ENCODE results near the gene SZT2.

The SZT2 gene

DNA sequence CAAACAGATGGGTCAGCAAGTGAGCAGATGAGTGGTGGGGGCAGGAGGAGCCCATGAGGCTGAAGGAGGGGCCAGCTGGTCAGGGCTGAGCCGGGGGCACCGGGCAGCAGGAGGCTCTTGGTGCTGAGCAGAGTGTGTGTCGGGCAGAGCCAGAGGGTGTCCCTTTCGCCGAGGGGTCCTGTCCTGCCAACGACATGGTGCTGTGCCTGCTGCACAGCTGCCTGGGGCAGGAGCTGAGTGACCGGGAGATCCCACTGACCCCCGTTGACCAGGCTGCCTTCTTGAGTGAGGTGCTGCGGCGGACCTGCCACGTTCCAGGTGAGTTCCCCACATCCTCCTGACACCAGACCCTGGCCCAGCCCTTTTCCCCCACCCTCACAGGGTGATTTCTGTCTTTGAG is 36.5 kb downstream of the SZT2 start:
- DNase-seq = no peak

DNA sequence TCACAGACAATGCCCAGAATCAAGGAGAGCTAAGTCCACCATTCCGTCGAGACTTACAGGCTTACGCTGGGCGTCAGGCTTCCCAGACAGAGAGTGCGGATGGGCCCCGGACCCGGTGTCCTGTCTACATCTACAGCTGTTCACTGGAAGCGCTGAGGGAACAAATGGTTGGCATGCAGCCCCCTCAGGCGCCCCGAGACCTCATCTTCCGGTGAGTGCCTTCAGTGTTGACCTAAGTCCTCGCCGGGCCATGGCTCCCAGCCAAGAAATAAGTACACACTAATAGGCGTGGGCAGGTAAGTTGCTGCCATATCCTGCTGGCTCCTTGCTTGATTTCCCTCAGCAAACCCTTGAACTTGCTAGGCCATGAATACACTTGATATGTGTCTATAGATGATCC is 37.8 kb downstream of the SZT2 start:
- DNase-seq = peak; percentile 94

DNA sequence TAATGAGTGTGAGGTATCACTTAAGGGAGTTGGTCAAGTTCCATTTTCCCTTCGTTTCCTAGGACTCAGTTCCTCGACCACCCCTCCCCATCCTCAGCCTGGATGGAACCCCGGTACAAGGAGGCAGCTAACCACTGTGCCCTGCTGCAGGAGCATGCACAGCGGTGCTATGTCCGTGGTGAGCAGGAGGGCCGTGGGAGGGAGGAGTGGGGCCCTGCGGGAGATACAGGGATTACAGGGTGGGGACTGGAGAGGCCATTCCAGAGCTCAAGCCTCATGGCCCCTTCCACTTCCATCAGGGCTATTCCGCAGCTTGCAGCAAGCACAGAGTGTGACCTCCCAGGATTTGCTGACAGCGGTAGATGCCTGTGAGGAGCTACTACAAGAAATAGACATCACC is 38.2 kb downstream of the SZT2 start:
- DNase-seq = no peak

DNA sequence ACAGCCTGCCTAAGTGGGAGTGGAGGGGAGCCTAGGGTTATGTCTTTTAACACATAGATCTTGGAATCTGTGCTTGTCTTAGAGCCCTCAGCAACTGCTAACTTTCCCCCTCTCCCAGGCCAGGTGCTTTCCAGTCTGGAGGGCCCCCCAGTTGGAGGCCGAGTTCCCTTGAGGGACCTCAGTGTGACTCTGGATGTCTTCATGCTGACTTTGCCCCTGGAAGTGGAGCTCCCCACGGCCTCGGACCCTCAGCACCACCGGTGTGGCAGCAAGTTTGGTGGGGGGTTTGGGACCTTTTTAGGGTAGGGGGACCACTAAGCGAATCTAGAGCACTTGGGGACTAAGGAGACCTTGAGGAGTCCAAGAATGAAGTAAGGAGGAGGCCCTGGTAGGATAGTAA is 41.1 kb downstream of the SZT2 start:
- DNase-seq = no peak

DNA sequence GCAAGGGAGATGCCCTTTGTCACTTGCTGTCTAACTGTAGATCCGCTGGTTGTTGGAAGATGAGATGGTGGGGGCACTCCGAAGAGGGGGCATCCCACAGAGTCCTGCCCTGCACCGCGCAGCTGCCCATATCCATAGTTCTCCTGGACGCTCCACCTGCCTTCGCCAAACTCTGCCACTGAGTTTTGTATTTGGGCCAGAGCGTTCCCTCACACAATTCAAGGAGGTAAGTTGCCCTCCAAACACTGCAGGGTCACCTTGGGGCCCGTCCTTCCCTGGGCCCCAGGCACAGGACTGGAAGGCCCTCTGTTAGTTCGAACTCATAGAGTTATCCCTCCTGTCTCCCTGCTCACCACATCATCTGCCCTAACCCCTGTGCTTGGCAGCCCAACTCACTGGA is 42.0 kb downstream of the SZT2 start:
- DNase-seq = no peak

DNA sequence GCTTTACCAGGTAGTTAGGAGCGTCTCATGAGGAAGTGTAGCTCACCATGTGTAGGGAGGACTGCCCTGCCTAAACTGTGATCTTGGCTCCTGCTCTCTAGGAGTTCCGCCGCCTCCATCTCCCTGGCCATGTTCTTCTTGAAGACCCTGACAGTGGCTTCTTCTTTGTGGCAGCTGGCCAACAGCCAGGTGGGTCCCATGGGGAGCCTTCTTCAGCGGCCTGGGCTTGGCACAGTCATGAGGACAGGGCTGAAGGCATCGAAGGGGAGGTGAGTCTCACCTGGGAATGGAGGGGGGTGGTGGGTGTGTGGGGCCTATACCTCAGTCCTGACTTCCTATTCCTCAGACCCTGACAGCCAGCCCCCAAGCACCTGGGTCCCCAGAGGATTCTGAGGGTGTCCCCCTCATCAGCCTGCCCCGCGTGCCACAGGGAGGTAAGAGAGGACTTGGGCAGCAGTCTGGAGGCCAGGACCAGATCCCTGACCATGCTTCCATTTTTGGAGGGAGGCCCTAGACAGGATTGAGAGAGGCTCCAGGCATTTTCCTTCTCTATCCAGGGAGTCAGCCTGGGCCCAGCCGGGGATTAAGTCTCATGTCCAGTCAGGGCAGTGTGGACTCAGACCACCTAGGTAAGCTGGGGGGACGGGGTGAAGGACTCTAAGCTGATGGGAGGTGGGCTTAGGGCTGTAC is 42.6 kb downstream of the SZT2 start:
- no peak for DNase-seq

DNA sequence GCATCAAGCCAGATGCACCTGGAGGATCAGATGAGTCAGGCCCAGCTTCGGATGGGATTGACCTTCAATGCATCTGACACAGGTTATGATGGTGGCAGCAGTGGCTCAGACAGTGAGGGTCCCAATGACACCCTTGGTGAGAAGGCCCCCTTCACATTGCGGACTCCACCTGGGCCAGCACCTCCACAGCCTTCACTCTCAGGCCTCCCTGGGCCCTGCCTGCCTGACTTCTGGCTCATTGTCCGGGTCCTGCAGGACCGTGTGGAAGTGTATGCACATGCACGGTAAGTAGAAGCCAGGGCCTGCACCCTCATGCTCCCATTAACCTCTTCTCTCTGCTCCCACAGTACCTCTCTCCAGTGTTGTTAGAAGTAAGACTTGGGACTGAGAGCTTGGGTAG is 43.2 kb downstream of the SZT2 start:
- no peak for DNase-seq

DNA sequence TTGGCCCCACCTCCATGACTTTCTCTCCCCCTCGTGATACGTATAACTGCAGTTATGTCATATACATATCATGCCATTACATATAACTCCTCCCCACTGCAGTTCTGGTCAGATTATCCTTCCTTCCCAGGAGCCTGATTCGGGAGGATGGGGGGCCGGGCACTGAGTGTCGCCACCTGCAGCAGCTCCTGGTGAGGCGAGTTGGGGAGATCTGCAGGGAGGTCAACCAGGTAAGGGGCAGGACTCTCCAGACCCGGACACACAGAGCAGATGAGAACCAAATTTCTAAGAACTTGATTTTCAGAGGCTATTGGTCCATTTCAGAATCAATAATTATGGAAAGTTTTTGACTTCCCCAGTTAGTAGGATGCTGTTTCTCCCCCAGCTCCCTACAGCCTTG is 44.6 kb downstream of the SZT2 start:
- no peak for DNase-seq

DNA sequence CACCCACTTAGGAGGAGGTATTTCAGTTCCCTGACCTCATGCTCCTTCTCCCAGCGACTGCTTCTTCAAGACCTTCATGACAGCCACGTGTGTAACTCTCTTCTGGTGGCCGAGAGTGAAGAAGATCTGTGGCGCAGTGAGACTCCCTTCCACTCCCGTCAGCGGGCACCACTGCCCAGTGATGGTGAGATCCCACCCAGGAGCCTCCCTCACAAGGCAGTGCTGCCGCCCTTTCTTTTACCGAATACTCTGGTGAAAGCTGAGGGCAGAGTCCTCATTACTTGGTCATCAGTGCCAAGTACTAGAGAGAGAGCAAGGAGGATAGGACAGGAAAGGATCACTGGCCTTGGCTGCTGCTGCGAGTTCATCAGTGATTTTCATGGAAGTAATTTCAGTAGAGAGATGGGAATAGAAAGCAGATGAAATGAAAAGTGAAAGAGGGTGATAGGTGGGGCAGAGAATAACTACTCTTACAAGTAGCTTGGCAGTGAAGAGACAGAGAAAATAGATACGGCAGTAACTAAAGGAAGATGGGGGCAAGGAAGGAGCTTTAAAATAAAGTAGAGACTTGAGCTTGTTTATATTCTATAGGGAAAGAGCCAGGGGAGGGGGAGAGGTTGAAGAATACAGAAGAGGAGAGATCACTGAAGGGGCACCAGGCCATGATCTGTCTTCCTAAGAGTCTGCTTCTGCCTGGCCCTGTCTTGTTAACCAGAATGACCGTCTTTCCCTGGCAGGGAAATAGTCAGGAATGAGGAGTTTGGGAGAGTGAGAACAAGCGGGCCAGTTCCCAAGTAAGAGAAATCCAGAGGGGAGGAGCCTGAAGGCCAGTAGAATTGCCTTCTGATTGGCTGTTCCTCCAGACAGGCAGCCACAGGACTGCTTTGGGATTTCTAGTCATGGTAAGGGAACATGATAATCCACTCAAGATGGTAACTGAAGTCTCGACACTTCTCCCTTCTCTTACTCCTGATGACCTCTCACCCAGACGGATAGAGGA is 45.7 kb downstream of the SZT2 start:
- no peak for DNase-seq

DNA sequence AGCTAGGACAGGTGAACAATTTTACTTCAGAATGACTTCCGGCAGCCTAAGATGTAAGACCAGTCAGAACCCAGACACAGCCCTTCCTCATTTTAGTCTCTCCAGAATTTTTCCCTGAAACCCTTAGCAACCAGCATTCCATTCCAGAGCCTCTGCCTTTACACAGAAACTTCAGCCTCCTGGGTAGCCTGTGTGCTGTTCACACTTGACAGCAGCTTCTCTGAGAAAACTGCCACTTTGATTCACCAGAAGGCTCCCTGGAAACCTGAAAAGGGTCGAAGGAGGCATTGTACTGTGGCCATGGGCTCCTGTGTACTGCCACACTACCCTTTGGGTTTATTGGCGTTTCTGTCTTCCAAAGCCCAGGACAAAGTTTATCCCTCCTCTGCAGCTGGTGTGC is 46.7 kb downstream of the SZT2 start:
- DNase-seq = no peak

DNA sequence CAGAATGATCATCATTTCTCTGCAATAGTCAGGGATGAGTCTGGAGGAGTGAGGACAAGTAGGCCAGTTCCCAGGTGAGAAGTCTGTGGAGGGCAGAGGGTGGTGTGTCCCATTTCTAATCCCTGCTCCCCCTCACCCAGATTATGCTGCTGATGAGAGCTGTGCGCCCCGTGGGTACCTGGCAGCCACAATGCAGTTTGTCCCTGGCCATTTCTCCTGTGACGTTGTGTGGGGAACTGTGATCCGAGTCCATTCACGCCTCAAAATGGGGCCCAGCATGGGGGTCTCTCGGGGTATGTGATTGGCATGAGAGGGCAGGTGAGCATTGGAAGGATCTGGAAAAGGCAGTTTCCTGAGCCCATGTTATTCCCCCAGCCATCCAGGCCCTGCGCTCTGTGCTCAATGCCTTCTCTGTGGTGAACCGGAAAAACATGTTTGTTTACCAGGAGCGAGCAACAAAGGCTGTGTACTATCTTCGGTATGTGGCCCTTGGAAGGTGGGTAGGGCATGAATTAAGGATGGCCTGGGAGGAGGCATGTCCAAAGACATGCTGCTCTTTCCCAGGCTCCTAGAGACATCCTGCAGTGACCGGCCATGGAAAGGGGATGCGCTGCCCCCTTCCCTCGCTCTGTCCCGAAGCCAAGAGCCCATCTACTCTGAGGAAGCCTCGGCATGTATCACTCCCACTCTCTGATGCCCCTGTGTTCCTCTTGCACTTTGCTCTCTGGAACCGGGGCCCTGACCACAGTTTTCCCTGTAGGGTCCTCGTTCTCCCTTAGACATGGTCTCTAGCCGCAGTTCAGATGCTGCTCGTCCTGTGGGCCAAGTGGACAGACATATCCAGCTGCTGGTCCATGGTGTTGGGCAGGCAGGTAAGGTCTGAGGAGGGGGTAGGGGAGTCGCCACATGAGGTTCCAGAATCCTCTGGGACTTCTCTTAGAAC is 47.6 kb downstream of the SZT2 start:
- no peak for DNase-seq

DNA sequence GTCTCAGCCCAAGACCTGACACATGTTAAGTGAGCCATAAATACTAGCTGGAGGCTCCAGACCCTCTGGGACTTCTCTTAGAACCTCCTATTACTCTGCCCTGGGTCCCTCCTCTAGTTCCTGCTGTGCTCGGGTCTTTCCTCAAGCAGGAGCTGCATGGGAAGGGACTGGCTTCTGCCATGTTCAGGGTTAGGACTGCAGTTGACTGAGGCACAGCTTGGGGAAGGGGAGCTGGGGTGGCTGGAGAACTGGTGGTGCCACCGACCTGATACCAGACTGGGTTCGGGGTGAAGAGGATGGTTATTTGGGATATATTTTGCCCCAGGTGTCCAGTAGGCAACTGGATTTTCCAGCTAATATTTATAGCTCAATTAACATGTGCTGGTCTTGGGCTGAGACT is 48.3 kb downstream of the SZT2 start:
- no peak for DNase-seq

DNA sequence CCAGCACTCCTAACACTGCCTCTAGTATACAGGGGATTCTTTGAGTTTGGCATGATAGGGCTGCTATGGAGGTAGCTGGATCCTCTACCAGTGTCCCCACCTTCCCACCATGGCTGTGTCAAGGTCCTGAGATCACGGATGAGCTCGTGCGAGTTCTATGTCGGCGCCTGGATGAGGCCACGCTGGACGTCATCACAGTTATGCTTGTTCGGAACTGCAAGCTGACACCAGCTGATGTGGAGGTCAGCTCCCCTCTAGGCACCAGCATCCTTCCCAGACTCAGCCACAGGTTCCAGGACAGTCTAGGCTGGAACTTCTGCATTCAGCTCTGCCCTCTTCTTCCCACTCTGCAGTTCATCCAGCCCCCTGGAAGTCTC is 48.9 kb downstream of the SZT2 start:
- DNase-seq = no peak

DNA sequence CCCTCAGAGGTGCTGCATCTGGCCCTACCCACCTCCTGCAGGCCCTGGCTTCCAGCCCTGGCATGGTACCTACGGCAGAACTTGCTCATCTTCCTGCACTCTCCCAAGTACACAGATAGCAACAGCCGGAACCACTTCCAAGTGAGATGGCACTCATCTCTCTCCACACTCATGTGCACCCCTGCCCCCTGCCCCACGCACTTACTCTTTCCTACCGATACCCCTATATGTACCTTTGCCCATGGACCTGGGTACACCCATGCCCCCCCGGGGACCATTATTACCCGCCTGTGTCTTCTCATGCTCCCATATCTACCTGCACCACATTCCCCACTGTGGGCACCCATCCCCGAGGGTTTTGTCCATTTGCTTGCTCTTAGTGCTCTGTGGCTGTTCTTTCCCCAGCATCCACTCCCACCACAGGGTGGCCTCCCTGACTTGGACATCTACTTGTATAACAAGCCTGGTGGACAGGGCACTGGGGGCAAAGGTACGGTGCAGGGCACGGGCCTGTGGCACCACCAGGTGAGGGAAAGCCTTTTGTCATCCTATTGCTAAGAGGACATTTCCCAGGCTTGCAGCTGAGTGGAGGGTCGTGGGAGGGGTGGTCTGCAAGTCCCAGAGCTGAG is 49.4 kb downstream of the SZT2 start:
- DNase-seq = no peak

DNA sequence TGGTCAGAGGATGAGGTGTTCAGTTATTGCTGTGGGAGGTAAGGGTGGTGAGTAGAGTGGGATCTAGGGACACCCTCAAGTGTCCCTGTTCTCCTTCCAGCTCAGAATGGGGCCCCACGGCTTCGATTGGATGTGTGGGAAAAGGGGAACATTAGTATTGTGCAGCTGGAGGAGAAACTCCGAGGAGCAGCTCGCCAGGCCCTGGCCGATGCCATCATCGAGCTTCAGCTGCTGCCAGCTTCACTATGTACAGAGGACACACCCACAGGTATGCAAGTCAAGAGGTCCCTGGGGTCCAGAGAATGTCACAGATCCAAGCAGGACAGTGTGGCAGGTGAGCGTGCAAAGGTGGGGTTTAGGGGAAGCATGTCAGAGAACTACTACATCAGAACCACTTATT is 50.1 kb downstream of the SZT2 start:
- peak; percentile 93 for DNase-seq

DNA sequence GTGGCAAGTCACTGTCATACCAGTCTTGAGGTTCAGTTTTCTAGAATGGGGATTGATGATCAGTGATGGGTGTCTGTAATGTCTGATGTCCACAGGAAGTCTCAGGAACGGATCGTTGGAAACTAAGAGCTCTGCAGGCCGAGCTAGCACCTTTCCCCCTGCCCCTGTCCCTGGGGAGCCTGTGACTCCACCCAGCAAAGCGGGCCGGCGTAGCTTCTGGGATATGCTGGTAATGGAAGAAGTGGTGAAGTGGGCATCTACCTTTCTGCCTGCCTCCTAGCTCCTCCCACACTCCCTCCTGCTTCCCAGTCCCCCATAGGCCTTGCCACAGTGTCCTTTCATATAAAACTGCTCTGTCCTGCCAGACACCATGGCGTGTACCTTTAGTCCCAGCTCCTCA is 50.7 kb downstream of the SZT2 start:
- DNase-seq = peak; percentile 62

DNA sequence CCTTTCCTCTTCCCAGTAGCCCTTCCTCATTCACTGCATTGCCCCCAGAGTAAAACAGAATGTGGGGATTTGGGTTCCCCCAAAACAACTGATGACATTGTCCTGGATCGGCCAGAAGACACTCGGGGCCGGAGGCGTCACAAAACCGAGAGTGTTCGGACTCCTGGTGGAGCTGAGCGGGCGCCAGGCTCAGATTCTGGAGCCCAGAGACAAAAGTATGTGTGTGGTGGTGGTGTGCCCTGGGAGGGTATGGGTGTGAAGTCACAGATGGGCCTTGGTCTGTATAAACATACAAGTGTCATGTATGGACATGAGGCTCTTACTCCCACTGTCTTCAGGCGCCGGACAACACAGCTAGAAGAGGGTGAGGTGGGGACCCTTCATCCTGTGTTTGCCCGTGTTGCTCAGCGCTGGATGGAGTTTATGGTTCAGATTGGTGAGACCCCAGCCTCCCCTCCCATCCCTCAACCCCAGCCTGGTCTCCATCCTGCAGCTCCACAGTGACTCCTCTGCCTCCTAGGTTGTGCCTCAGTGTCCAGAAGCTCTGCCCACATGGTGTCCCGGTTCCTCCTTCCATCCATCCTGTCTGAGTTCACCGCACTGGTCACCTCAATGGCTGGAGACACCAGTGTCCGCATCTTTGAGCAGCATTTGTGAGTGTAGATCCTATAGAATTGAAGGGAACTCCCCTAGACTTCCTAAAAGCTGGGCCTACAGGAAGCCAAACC is 51.6 kb downstream of the SZT2 start:
- DNase-seq = no peak

DNA sequence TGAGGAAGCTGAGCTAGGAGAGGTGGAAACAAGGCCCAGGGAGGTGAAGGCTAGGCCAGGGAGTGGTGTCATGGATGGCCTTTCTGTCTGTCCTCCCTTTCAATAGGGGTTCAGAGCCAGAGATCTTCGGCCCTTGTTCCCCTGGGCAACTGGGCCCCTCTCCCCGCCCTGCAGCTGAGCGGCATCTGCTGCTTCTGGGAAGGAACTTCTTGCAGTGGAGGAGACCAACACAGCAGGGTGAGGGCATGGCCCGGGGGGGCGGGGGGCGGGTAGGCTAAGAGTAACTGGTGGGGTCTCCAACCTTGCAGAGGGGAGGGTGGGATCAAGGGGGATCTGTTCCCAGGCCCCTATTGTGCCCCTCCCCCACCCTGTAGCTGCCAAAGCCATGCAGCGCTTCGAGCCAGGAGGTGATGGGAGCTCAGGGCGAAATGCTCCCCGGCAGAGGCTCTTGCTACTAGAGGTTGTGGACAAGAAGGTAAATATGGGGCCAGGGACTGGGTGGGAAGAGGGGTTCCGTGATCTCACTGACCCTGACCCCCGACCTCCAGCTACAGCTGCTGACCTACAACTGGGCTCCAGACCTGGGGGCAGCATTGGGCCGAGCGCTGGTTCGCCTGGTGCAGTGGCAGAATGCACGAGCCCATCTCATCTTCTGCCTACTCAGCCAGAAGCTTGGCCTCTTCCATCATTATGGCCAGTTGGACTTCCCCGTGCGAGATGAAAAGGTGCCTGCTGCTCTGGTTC is 52.4 kb downstream of the SZT2 start:
- no peak for DNase-seq

DNA sequence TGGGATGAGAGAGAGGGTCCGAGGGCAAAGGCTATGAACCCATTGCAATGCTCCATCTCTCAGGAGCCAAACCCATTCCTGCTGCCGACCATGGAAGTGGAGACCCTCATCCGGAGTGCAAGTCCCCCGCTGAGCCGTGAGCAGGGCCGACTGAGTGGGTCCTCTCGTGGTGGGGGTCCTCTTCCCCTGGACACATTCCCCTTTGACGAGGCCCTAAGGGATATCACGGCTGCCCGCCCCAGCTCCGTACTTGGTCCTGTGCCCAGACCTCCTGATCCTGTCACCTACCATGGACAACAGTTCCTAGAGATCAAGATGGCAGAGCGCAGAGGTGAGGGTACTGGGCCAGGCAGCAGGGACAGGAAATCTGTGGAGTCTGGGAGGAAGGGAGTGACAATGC is 53.1 kb downstream of the SZT2 start:
- no peak for DNase-seq

DNA sequence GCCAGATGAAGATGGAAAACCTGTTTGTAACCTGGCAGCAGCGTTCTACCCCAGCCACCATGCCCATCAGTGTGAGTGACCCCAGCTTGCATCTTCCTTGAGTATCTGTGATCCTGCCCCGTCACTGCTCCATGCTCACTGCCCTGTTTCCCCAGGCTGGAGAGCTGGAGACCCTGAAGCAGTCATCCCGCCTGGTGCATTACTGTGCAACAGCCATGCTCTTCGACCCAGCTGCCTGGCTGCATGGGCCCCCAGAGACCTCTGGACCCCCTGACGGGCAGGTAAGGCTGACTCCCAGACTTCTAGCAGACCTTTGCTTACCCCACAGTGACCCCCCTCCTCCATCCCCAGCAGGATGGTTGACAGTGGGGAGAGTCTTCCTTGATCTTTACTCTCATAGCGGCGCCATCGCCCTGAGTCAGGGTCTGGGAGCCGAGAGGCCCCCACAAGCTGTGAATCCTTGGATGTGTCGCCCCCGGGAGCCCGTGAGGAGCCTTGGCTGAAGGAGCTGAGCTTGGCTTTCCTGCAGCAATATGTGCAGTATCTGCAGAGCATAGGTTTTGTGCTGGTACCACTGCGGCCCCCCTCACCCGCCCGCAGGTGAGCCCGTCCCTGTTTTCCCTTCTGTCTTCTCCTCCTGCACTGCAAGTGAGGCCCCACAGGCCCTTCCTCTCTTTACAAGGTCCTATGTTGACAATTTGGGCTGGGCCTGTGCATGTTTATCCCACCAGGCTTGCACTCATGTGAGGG is 53.7 kb downstream of the SZT2 start:
- DNase-seq = no peak
